Measurements from ENCODE around the gene HEYL. TPM values are rescaled to one million over a fixed set of nuclear protein-coding genes. Genes with fewer than 3 reads are reported as not detected.

HEYL gene
- total and polyA plus RNA-seq, 2 of the 8 experiments (the other 6 are each of a cell fraction or from before 2014, with no cell fraction given), result 1.8 to 3.1 TPM

DNA sequence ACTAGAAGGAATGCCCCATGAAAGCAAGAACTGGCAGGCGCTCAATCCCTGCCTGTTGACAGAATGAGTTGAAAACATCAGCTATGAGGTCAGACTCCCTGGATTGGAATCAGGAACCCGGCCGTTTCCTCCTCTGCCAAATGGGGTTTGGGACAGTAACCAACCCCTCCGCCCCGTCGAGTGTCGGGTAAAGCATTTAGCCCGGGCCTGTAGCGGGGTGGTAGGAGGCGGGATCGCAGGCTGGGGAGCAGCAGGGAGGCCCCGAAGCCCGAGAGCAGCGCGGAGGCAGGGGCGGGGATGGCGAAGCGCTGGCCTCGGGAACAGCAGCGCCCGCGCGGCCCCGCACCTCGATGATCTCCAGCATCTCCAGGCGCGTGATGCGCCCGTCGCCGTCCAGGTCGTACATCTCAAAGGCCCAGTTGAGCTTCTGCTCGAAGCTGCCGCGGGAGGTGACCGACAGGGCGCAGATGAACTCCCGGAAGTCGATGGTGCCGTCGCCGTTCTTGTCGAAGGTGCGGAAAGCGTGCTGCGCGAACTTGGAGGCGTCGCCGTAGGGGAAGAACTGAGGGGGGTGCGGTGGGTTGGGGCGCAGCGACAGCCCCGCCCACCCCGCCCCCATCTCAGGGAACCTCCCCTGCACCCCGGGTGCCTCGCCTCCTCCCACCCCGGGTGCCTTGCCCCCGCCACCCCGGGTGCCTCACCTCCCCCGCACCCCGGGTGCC, 44.3 kb upstream of the HEYL start (continued):
- TF ChIP-seq GTF2F1 (IDR thresholded peaks at IDR 0.05; ENCODE audit: borderline replicate concordance, low read depth, low read length), result no peak
- TF ChIP-seq, protein P1, sequence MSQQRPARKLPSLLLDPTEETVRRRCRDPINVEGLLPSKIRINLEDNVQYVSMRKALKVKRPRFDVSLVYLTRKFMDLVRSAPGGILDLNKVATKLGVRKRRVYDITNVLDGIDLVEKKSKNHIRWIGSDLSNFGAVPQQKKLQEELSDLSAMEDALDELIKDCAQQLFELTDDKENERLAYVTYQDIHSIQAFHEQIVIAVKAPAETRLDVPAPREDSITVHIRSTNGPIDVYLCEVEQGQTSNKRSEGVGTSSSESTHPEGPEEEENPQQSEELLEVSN (IDR thresholded peaks at IDR 0.05), result peak; percentile 72
- TF ChIP-seq, protein P2, sequence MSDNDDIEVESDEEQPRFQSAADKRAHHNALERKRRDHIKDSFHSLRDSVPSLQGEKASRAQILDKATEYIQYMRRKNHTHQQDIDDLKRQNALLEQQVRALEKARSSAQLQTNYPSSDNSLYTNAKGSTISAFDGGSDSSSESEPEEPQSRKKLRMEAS (IDR thresholded peaks at IDR 0.05), result peak; percentile 80
